Right lobe of liver (tissue), 6 donors: ENCODE results near the gene RARB. TPM values are rescaled to one million over a fixed set of nuclear protein-coding genes. Genes with fewer than 3 reads are reported as not detected.

Experiments used
- ATAC-seq, 4 donors: fragments of 200-7000 bp; cut with Tn5 transposase; one replicate each; pipeline ENCODE4 v1.9.1; 2020; ENCODE audit warnings: mild to moderate bottlenecking in 4 of 4, moderate library complexity in 4 of 4
- DNase-seq, 3 donors: peaks; one replicate each; pipeline ENCODE4 v3.0.0-alpha.2; 2020
- H3K27ac ChIP-seq, 3 donors: fragments of 200-600 bp; one replicate each; pipeline ENCODE4 v1.8.0; 2022
- H3K27me3 ChIP-seq, 2 donors: fragments of 200-600 bp; one replicate each; pipeline ENCODE4 v1.8.0; 2022
- H3K36me3 ChIP-seq, 4 donors: fragments of 200-600 bp; sonication (generic) in 1 of 4; one replicate each; pipeline versions ENCODE4 v1.5.1 to v1.8.0; 2017 to 2022; ENCODE audit warnings: control low read depth in 1 of 4
- H3K4me1 ChIP-seq, 4 donors: fragments of 200-600 bp; sonication (generic) in 1 of 4; one replicate each; pipeline versions ENCODE4 v1.5.1 to v1.8.0; 2017 to 2022; ENCODE audit warnings: control low read depth in 1 of 4
- H3K4me3 ChIP-seq, 3 donors: fragments of 200-600 bp; one replicate each; pipeline ENCODE4 v1.8.0; 2022
- H3K9me3 ChIP-seq, 4 donors: fragments of 200-600 bp; sonication (generic) in 1 of 4; one replicate each; pipeline versions ENCODE4 v1.5.1 to v1.8.0; 2017 to 2022; ENCODE audit warnings: control low read depth in 1 of 4
- CTCF ChIP-seq, 4 donors: fragments of 200-600 bp in 3 of 4; fragments of 450-650 bp in 1 of 4; IDR thresholded peaks; one replicate each; pipeline versions ENCODE4 v1.5.1 to v1.8.0; 2016 to 2022; ENCODE audit warnings: antibody characterized with exemption in 4 of 4, mild to moderate bottlenecking in 2 of 4
- POLR2A ChIP-seq: fragments of 450-650 bp; IDR thresholded peaks from one replicate; pipeline ENCODE4 v1.6.1; 2017; ENCODE audit warnings: antibody characterized with exemption, mild to moderate bottlenecking
- WGBS: methylation state at CpG from one replicate; pipeline ENCODE4 v1.1.6; 2018; ENCODE audit warnings: low coverage, low lambda C conversion rate; ENCODE audit not compliant: insufficient coverage; ENCODE audit errors: missing lambda C conversion rate; 5-methylcytosine and 5-hydroxymethylcytosine counted together
- intact Hi-C, 2 donors: fragments of 100-400 bp; cut with DNase I; formaldehyde crosslinking; loops; one replicate each; pipeline versions ENCODE4 v1.11.2 to v1.14.1; 2022
- total RNA-seq, 6 experiments: library from RNA; depleted of rRNA in 2 of 6; stranded (reverse); fragments of >200 nt in 2 of 6; fragmentation: NEBNext Ultra II Directional in 3 of 6; extraction: Animal tissue kit (Norgen Biotek cat#: 25700) in 3 of 6; gene quantifications; one replicate each; pipeline versions ENCODE4 v1.1.0 to v1.2.4, GENCODE V29; 2016 to 2023
- donor health status: DM: no; HTN: yes; CAD: no.
- donor health status: DM: no; HTN: no; CAD: no.
- donor health status: DM: no; HTN: no; CAD: no.
- donor health status: DM: no; HTN: yes; CAD: no.
- donor health status: DM: no; HTN: yes; CAD: no.

Gene RARB
- total RNA-seq, 6 experiments from 2014 or later = 1.2 to 2.8 (median 2.1) TPM

DNA sequence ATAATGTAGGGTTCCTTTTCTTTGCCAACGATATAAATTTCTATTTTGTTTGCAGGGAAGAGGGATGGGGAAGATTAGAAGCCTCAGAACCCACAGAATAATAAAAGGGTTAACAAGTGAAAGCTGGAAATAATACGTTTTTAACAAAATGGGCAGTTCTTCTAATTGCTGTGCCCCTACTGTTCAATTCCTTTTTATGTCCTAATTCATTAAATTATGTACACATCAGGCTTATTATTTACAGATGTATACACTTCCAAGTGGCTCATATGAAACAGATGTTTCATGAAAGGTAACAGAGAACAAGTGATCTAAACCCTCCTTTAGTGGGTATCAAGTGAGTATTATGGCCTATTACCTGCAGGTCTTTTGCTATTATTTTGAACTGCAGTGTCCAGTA, 16.2 kb downstream of the RARB start:
- Histone ChIP-seq H3K4me1 (peaks cover 0 to 5% (median 0%) of the 10 kb centered on the region in 4 donors), H3K27ac (no peak overlapping the region), H3K4me3 (no peak overlapping the region), H3K9me3 (no peaks in the 10 kb centered on the region), H3K27me3 (no peaks in the 10 kb centered on the region), H3K36me3 (no peaks in the 10 kb centered on the region)
- TF ChIP-seq POLR2A = no peak
- TF ChIP-seq CTCF (IDR thresholded peaks at IDR 0.05) = no peak
- DNase-seq (no peak), ATAC-seq (no peak)
- WGBS = 35% methylated on average over 2 of the region's 2 CpGs
- intact Hi-C loops = no loop called here

DNA sequence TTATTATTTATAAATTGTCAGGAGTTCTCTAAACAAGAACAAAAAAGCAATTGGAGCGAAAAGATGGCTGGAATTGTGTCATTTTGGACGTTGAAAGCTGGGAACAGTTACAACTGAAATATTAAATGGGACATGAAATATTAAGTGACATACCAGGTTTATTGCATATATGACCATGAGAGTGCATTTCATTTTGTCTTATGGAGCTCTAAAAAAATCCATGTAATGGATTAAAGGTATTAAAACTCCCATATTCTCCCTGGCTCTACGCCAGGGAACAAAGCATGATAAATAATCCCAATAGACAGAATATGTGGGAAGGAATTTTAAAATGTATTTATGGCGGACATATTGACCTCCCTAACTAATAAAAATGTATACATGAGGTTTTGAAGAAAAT, 17.7 kb downstream of the RARB start:
- H3K36me3 ChIP-seq = no peaks in the 10 kb centered on the region
- ATAC-seq = no peak
- TF ChIP-seq POLR2A (no peak), CTCF (IDR thresholded peaks at IDR 0.05) (no peak)
- H3K27me3 ChIP-seq = no peaks in the 10 kb centered on the region
- intact Hi-C loops = no loop called here
- 67% methylated on average over 4 of the region's 4 CpGs for WGBS
- no peak for DNase-seq
- H3K4me3 ChIP-seq = no peak overlapping the region
- H3K27ac ChIP-seq = no peak overlapping the region
- H3K9me3 ChIP-seq = no peaks in the 10 kb centered on the region
- peaks cover 0 to 10% (median 0%) of the 10 kb centered on the region in 4 donors for H3K4me1 ChIP-seq

DNA sequence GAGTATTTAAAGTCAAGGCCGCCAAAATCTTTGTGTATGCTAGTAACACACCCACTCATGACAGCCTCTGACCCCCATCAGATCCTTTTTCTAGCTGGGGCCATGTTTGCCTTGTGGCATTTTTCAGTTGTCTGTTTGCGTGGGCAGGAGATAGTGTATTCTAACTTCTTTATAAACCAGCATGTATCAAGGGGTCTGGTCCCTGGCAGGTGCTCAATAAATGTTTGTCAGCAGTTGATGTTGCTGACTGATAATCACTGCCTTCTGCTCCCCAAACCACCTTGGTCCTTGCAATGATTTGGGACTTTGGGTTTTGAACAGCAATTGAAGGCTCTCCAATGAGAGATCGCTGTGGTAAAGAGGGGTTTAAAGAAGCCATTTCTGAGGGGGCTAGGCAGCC, 19.2 kb downstream of the RARB start:
- Histone ChIP-seq H3K9me3 (no peaks in the 10 kb centered on the region), H3K4me3 (no peak overlapping the region), H3K27me3 (no peaks in the 10 kb centered on the region), H3K27ac (no peak overlapping the region), H3K36me3 (no peaks in the 10 kb centered on the region), H3K4me1 (peaks cover 0 to 10% (median 0%) of the 10 kb centered on the region in 4 donors)
- no peak for TF ChIP-seq POLR2A
- TF ChIP-seq CTCF (IDR thresholded peaks at IDR 0.05) = no peak
- no peak for ATAC-seq
- intact Hi-C loops = no loop called here
- DNase-seq = no peak
- 61% methylated on average over 3 of the region's 3 CpGs for WGBS

GRCh38 chr3:25447925-25448324, 19.9 kb downstream of the RARB start:
- no peaks in the 10 kb centered on the region for H3K9me3 ChIP-seq
- peaks cover 0 to 10% (median 0%) of the 10 kb centered on the region in 4 donors for H3K4me1 ChIP-seq
- H3K27ac ChIP-seq = no peak overlapping the region
- intact Hi-C loops = no loop called here
- no peaks in the 10 kb centered on the region for H3K27me3 ChIP-seq
- WGBS = 93% methylated on average over 3 of the region's 3 CpGs
- no peak for DNase-seq
- TF ChIP-seq CTCF (IDR thresholded peaks at IDR 0.05) (no peak), POLR2A (no peak)
- no peak for ATAC-seq
- no peaks in the 10 kb centered on the region for H3K36me3 ChIP-seq
- no peak overlapping the region for H3K4me3 ChIP-seq
